Glutamatergic neuron (in vitro differentiated cells): ENCODE data around the gene GMCL2. TPM values are rescaled to one million over a fixed set of nuclear protein-coding genes. Genes with fewer than 3 reads are reported as not detected.
A peak's percentile ranks its signal among the peaks of the same experiment; 100 is the strongest.

Experiments used
- DNase-seq: peaks from one replicate; pipeline ENCODE4 v3.0.0; 2022
- H3K27ac Mint-ChIP-seq: one replicate; pipeline ENCODE4 v1.8.0; 2020; ENCODE audit warnings: mild to moderate bottlenecking, mixed read lengths, inconsistent platforms; ENCODE audit not compliant: unreplicated experiment
- H3K27me3 Mint-ChIP-seq: one replicate; pipeline ENCODE4 v1.8.0; 2020; ENCODE audit warnings: mild to moderate bottlenecking, moderate library complexity, mixed read lengths, inconsistent platforms; ENCODE audit not compliant: unreplicated experiment
- H3K36me3 Mint-ChIP-seq: one replicate; pipeline ENCODE4 v1.8.0; 2020; ENCODE audit warnings: mild to moderate bottlenecking, mixed read lengths, inconsistent platforms; ENCODE audit not compliant: unreplicated experiment
- H3K4me1 Mint-ChIP-seq: one replicate; pipeline ENCODE4 v1.8.0; 2020; ENCODE audit warnings: mild to moderate bottlenecking, low read depth, mixed read lengths, inconsistent platforms; ENCODE audit not compliant: unreplicated experiment
- H3K4me3 Mint-ChIP-seq: one replicate; pipeline ENCODE4 v1.8.0; 2020; ENCODE audit warnings: mild to moderate bottlenecking, mixed read lengths, inconsistent platforms; ENCODE audit not compliant: unreplicated experiment
- H3K9me3 Mint-ChIP-seq: one replicate; pipeline ENCODE4 v1.8.0; 2020; ENCODE audit warnings: mild to moderate bottlenecking, moderate library complexity, mixed read lengths, inconsistent platforms; ENCODE audit not compliant: unreplicated experiment
- CTCF ChIP-seq: fragments of 200-600 bp; sonication (generic); IDR thresholded peaks from one replicate; pipeline ENCODE4 v1.5.0; 2021; ENCODE audit not compliant: partially characterized antibody, unreplicated experiment
- total RNA-seq: library from RNA; stranded (reverse); fragmentation: NEBNext Ultra II Directional; extraction: Animal tissue kit (Norgen Biotek cat#: 25700); gene quantifications from one replicate; pipeline ENCODE4 v1.2.1, GENCODE V29; 2021; ENCODE audit not compliant: unreplicated experiment

Gene GMCL2
- total RNA-seq, 1 donor from 2014 or later: not detected

GRCh38 chr5:178176791-178177190 lies 10.4 kb downstream of the GMCL2 start:
- Mint-ChIP-seq H3K27ac (no peak overlapping the region), H3K27me3 (peaks cover 2% of the 10 kb centered on the region), H3K36me3 (no peaks in the 10 kb centered on the region), H3K9me3 (no peaks in the 10 kb centered on the region), H3K4me3 (no peak overlapping the region), H3K4me1 (no peaks in the 10 kb centered on the region)
- DNase-seq: no peak
- TF ChIP-seq CTCF: no peak

- H3K36me3 Mint-ChIP-seq: no peaks in the 10 kb centered on the region
- H3K4me3 Mint-ChIP-seq: no peak overlapping the region
- no peaks in the 10 kb centered on the region for H3K27me3 Mint-ChIP-seq
- H3K27ac Mint-ChIP-seq: no peak overlapping the region
- no peaks in the 10 kb centered on the region for H3K9me3 Mint-ChIP-seq
- no peaks in the 10 kb centered on the region for H3K4me1 Mint-ChIP-seq
- no peak for TF ChIP-seq CTCF
- no peak for DNase-seq
These were observed 12.7 kb downstream of the GMCL2 start for GRCh38 chr5:178174456-178174855.

GRCh38 chr5:178170455-178170854 lies 16.7 kb downstream of the GMCL2 start:
- Mint-ChIP-seq H3K4me1 (no peaks in the 10 kb centered on the region), H3K4me3 (no peak overlapping the region), H3K27ac (no peak overlapping the region), H3K36me3 (no peaks in the 10 kb centered on the region), H3K27me3 (peaks cover 3% of the 10 kb centered on the region), H3K9me3 (no peaks in the 10 kb centered on the region)
- TF ChIP-seq CTCF: no peak
- DNase-seq: no peak

GRCh38 chr5:178165581-178165980 lies 21.6 kb downstream of the GMCL2 start:
- no peaks in the 10 kb centered on the region for H3K36me3 Mint-ChIP-seq
- peaks cover 5% of the 10 kb centered on the region for H3K4me1 Mint-ChIP-seq
- H3K4me3 Mint-ChIP-seq: no peak overlapping the region
- no peak for TF ChIP-seq CTCF
- no peak overlapping the region for H3K27ac Mint-ChIP-seq
- H3K9me3 Mint-ChIP-seq: peaks cover 5% of the 10 kb centered on the region
- DNase-seq: no peak
- H3K27me3 Mint-ChIP-seq: peaks cover 11% of the 10 kb centered on the region

GRCh38 chr5:178163772-178164735 lies 23.1 kb downstream of the GMCL2 start:
- TF ChIP-seq CTCF: peak; percentile 98
- Mint-ChIP-seq H3K36me3 (no peaks in the 10 kb centered on the region), H3K9me3 (peaks cover 5% of the 10 kb centered on the region), H3K4me3 (peak overlapping the region; percentile 81), H3K27ac (peak overlapping the region; percentile 30), H3K4me1 (peaks cover 5% of the 10 kb centered on the region), H3K27me3 (peaks cover 8% of the 10 kb centered on the region)
- peak; percentile 94 for DNase-seq
